T1000 (cell line): ENCODE data around the gene SPRR1A.

Source experiments
- DNase-seq: peaks from one replicate; lab custom pipeline; 2025; ENCODE audit warnings: mixed read lengths; lab: John Stamatoyannopoulos, UW

The SPRR1A gene, protein sequence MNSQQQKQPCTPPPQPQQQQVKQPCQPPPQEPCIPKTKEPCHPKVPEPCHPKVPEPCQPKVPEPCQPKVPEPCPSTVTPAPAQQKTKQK

DNA sequence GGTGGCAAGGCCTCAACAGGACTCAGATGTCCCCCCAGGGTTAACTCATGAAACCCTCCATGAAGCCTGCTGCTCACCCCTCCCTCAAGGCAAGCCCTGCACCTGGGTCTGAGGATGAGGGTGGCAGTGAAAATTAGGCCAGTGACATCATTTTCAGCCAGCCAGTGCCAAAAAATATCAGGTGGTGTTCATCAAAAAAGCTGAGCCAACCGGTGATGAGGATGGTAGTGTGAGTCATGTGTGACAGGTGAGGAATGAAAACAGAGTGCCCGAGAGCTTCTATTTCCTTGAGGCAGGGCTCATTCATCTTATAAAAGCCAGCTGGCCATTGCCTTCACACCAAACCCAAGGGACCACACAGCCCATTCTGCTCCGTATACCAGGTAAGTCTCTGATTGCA is at the start of gene SPRR1A:
Gene SPRR1A (plus strand): TSS at position 339 of the 400 bp plus-strand sequence. CDS start 1,150 bp downstream, outside the sequence.
- DNase-seq = no peak

DNA sequence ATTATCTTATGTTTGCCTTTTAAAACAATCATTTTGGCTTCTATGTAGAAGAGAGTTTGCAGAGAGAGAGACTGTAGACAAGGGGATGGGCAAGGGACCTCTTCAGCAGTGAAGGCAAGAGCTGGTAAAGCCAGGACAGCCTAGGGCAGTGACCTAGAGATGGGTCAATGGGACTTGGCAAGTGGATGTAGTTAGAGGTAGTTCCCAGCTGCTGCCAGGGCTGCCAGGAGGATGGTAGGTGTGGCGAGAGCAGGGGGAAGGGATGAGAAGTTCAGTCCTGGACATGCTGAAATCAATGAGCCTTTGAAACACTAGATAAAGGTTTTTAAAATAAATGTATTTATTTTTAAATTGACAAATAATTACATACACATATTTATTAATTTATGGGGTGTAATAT is 43.3 kb upstream of the SPRR1A start:
- DNase-seq = no peak

DNA sequence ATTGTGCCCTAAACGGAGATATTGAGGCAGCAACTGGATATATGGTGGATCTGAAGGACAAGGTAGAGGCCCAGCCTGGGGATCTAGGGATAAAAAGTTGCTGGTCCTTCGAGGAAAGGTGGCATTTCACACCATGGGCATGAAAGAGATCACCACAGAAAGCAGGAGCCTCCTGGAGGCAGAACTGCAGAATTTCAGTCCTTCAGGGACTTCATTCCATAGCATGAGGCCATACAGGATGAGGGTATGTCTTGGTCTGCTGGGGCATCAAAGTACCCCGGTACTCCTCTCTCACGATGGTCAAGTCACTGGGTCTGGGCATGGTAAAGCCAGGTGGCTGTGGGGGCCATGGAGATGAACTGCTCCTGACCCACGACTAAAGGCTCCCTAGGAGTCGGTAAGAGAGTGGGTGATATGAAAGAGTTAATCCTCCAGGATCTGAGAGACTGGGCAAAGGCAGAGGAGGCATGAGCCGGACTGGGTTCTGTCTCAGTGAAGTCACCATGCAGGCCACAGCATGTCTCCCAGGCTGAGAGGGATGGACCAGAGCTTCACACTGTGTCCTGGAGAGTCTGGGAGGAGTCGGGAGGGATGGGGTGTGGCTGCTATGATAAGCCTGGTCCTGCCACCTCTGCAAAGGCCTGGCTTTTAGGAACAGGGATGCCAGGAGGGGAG is 42.7 kb upstream of the SPRR1A start:
- DNase-seq = no peak

DNA sequence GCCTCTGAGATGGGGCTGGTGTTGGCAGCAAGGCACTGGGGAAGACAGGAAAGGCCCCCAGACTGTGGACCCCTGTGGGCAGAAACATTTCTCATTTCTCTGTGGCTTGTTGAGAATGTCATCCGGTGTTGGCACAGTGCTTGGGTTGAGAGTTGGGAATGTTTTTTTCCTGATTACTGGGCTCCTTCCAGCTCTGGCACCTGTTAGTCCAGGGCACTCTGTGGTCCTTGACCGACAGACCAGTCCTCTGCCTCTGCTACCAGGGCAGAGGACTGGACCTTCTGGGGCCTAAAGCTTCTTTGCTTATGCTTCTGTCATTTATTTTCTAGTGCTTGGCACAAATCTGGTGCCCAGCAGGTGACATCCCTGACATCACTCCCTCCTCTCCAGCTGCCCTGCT is 41.7 kb upstream of the SPRR1A start:
- no peak for DNase-seq

DNA sequence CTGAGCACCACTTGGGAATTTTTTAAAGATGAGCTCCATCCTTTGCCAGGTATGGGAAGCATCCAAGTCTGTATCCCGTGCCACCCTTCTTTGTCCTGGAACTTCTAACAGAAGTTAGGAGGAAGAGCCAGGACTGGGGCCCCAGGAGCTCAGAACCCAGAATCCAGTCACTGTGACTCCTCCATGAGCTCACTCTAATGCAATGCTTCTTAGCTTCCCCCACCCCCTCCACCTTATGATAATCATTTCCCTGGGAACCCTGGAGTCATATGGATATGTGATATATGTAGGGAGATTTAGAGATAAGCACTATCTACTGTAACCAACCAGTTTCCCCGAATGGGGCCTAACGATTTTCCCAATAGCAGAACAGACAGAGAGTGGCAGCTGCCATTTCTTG is 37.6 kb upstream of the SPRR1A start:
- DNase-seq = no peak

DNA sequence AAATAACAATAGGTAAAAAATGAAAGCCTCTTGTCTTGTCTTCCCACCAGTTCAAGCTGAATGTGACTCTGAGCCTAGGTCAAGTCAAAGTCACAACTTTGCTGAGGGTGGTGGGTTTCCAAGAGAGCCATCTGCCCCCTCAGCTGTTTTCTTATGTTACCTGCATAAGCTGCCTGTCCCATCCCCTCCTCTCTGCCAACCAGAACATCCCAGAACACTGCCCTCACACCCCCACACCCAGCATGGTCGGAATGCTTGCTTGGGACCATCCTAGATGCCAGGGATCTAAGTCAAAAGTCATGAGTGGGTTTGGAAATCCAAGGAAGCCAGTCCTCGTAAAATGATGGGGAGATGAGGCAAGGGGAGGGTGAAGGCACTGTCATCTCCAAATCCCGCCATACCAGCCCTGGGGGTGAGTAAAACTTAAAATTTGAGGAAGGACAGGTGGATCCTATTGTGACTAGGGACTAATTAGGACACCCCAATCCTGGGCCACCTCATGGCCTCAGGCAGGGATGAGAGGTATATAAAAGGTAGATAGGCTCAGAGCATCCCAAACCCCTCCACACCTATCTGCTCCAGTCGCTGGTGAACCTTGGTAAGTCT is 37.1 kb upstream of the SPRR1A start, which contains the start of gene SPRR5:
Gene SPRR5 (plus strand): TSS at position 556 of the 606 bp plus-strand sequence. CDS start 1,349 bp downstream, outside the sequence.
- no peak for DNase-seq

DNA sequence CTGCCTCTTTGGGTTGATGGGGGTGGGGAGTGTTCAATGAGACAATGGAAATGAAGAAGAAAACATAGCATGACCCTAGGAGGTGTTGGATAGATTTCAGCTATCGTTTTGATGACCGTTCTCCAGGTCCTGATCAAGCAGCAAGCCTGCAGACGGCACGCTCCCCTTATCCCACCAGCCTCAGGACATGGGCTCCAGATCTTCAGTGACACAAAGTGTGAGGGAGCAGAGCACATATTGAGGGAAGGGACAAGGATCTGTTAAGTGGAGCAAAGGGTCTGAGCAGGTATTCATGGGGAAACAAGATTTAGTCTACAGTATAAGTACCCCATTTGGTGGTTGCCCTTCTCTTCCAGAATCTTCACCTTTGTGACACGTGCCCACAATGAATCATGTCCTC is 32.2 kb upstream of the SPRR1A start:
- DNase-seq = no peak

DNA sequence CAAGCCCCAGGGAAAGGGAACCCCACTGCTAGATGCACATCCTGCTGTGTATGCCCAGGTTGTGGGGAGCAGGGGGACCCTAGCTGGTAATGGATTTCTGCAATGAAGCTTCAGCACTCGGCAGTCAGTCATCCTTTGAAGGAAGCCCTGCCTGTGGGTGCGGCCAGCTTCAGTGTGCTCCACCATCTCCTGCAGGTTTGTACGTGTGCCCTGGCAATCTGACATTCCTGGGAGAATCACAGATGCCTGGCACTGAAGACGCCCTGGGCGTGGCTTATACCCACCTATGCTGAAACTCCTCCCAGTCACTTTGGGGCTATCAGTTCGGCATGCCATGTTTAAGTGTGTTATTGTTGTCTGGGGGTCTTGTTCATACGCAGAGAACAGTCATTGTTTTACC is 30.1 kb upstream of the SPRR1A start:
- no peak for DNase-seq

DNA sequence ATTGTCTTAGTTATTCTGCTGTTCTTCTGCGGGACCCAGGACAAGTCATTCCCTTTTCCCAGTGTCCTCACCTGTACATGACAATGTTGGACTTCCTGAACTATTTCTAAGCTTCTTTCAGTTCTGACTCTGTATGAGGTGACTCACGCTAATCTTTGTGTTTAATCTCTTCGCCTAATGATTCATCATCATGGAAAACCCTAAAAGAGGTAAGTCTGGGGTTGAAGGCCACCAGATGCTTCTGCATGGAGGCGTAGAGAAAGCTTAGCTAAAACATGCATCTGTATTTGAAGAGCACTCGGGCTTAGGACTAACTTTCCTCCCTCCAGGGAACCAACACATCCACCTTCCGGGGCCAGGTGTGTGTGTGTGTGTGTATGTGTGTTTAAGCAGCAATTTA is 29.4 kb upstream of the SPRR1A start:
- no peak for DNase-seq

DNA sequence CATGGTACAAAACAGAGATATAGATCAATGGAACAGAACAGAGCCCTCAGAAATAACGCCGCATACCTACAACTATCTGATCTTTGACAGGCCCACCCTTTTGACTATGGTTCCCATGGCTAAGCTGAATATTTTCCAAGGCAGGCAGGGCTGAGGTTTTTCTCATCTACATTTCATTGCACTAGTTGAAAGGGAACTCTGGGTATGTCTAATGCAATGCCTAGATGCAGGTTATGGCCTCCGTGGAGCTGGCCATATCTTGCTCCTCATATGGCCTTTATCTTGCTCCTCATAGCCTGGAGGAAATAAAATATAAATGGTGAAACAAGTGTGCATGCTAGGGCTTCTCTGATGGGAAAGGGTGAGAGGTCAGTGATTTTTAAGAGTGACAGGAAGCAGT is 26.3 kb upstream of the SPRR1A start:
- DNase-seq = no peak

DNA sequence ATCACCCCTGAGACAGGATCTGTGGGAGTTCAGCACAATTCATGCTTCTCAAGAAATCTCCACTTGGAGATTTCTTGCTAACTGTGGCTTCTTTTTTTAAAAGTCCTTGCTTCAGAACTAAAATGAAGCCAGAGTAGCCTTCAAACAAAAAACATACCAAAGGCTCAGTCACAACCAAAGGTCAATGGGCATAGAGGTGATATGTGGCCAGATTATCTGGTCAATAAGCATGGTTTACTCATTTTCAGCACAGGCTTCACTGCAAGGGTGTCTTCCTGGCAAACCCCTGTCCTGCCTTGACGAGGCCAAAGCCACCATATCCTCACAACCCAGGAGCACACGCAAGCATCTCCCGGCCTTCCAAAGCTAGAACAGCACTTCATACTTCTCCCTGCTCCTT is 24.6 kb upstream of the SPRR1A start:
- no peak for DNase-seq

DNA sequence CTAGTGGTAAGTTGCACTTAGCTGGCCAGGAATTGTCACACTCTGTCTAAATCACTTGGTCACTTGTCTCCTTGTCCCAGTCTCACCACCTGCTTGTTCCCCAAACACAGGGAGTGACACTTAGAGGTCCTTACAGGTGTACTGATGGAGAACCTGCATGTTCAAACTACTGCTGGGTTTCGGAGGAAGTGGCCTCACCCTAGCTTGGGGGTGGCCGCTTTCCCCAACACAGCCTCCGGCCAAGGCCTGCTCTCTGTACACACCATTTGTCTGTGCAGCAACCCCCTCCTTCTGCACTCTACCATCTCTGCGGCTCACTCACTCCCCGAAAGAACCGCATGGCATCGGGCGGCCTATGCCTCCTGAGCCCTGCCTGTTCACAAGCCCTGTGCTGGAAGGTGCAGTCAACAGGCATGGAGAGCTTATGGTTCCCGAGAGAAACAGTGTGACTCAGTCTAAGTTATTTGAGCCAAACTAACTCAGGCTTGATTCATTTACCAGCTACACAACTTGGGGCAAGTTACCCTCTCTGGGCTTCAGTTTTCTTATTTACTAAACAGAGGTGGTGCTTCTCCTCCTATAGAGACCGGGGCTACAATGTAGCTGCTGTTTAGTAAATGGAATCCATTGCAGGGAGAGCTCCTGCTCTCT is 24.0 kb upstream of the SPRR1A start:
- no peak for DNase-seq

DNA sequence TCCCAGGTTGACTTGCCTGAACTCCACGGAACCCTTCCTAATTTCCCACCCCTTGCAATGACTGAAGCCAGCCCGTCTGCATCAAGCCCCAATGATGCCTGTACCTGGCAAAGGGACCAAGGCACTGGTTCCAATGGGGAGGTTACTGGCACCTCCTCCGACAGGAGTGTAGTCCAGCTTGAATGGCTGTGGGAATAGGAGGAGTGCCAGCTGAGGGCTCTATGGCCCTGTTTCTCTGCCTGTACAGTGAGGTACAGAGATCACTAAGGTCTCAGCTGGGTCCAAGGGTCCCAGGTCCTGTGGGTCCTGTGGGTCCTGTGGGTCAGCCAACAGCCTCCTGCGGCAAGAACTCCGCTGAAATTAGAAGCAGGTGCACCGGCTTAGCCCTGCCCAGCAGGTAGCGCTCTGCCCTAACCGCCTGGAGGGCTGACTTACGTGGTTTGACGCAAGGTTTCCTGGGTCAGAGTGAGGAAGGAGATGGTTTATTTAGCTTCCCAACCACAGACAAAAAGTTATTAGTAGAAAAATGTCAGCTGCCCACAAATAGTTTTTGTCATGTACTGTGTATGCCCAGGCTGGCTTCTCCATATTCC is 23.3 kb upstream of the SPRR1A start:
- no peak for DNase-seq

DNA sequence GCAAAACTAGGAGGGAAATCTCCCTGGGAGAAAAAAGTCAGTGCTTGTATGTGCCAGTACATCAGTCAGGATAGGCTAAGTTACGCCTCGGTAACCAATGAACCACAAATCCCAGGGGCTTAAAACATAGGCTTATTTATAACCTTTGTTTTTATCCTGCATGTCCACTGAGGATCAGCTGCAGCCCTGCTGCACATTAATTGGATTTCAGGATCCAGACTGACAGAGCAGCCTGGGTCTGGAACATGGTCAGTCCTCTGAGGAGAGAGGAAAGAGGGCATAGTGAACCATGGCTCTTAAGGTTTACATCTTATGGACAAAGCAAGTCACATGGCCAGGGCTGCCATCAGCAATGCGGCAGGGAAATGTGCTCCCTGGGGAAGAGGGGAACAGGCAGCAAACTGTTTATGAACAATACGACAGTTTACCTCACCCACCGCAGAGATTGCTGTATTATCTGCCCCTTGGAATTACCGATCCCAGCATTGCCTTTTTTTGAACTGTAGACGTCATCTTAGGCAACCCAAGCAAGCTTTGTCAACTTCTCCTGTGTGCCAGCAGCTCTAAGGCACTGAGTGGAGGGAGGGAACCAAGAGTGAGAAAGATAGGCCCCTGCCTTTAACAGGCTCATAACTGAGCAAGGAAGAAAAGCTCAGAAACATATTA is 22.5 kb upstream of the SPRR1A start:
- no peak for DNase-seq

DNA sequence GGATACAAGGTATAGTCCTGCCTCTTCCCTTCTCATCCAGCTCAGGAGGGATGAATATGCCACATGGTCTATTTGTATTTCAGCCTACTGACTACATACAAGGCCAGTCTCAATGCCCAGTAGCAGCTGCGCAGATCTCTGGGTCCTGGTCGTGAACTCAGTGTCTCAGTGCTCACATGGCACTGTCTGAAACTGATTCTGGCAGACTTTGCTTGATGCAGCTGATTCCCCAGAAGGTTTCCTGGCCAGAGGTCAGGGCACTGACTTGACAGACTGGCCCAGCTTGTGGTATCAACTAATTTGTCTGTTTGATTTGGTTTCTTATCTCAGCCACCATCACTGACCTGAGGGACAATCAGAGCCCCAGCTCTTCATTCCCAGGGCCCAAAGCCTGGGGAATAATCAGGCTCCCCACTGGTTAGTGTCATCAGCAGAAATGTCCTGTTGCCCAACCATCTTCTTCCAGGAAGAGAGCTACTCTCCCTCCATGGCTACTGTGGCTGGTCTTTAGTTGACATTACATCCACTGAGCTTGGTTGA is 20.9 kb upstream of the SPRR1A start:
- DNase-seq = no peak

DNA sequence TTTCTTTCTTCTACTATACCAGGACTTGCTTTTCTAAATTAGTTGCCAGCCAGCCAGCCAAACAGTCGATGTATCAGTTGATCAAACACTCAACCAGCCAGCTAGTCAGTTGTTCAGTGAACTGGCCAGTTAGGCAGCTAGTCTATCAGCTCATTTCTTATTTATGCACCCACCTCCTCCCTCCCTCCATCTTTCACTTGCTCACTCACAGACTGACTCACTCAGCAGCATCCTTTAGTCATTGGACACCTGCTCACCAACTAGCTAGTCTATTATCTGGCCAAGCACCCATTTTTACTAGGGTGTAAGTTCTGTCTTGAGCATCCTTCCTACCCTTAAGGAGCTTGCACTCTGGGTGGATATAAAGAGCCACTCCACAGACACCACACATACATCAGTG is 19.3 kb upstream of the SPRR1A start:
- DNase-seq = no peak

DNA sequence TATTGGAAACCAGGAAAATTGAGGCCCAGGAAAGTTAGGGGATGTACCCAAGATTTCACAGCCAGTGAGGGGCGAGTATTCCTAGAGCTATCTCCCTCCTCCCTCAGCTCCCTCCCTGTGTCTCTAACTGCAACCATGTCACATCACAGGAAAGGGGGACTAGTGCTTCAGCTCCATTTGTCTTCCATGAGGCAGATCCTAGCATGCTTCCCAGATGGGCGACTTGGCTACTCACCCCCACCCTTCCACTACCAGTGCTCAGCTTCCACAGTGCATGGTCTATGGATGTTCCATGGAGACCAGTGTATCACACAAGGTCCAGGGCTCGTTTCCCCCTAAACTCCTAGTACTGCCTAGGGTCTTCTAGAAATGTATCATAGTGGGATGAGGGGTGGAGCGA is 18.0 kb upstream of the SPRR1A start:
- no peak for DNase-seq

DNA sequence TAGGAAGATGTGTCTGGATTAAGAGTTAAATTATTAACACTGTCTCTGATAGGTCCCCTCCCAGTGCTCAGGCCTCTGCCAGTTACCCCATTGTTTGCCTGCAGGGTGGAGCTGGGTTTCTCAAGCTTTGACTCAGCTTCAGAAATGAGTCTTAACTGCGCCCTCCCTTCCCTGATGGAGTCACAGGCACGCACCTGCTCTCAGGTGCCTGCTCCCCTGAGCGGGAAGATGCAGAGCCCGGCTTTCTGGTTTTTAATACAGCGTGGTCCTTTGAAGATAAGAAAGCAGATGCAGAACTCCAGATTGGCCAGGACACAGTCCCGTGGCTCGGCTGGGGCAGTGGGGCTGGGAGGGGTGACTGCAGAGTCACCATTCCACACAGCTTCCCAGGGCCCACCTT is 16.7 kb upstream of the SPRR1A start:
- no peak for DNase-seq

DNA sequence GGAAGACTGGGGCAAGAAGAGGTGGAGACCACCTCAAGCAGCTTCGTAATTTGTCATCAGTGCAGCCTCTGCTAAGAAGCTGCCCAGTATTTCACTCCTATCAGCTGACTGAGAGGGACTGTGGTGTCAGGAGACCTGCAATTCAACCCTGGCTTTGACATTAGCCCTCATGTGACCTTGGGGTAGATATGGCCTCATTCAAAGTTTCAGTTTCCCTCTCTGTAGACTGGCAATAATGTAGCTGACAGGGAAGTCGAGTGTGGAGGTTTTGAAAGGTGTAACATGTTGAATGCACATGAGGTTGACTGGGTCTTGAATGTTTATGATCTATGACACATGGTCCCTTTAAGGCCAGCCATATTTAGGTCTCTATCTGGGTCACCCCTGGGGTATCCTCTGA is 15.6 kb upstream of the SPRR1A start:
- no peak for DNase-seq

DNA sequence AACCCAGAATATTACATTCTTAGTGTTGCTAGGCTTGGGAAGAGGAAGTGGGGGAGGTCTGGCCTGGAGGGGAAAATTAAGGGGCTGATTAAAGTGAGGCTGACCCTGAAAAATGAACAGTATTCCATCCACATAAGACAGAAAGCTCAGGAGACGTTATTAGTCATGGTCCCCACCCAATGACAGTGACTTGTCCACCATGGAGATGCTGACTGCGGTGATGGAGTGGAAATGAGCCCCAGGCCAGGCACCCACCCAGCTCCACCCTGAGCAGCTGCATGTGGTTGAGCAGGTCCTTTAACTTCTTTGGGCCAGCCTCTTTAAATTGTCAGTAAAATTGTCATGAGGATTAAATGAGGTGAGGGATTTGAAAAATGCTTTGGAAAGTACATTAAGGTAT is 14.8 kb upstream of the SPRR1A start:
- DNase-seq = no peak

DNA sequence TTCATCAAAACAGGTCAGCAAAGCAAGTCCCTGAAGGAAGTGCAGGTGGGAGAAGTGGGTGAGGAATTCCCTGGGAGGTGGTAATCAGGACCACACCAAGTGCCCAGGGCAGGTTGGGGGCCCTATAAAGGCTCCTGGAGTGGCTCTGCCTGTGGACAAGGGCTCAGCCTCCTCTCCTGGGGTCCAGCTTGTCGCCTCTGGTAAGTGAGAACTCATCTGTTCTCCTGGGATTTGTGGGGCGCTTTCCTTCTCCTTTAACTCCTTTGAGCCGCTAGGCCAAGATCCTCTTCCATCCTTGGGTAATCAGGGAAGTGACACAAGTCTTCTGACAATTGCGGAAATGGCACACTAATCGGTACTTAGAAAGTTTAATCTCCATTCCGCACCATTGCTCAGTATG is 13.4 kb upstream of the SPRR1A start, which contains the start of gene SPRR4:
Gene SPRR4 (plus strand): TSS at position 154 of the 400 bp plus-strand sequence. CDS start 1,243 bp downstream, outside the sequence.
- DNase-seq = no peak
